H9 (cell line): Measurements from ENCODE around the gene INSC. TPM values are rescaled to one million over a fixed set of nuclear protein-coding genes. Genes with fewer than 3 reads are reported as not detected.

Experiments
- DNase-seq: peaks from one replicate; pipeline ENCODE4 v3.0.0-alpha.2; 2017
- H2AFZ ChIP-seq: one replicate; pipeline ENCODE4 v1.6.1; 2013; ENCODE audit warnings: mild to moderate bottlenecking, low read length, control low read depth, moderate library complexity
- H2AK5ac ChIP-seq: 2 replicates; pipeline ENCODE4 v1.6.1; 2013; ENCODE audit warnings: low read length, control low read depth, mixed read lengths; ENCODE audit not compliant: insufficient read length
- H2BK120ac ChIP-seq: one replicate; pipeline ENCODE4 v1.6.1; 2013; ENCODE audit warnings: low read depth, mild to moderate bottlenecking, low read length, control low read depth, inconsistent platforms; ENCODE audit not compliant: poor library complexity, severe bottlenecking
- H2BK12ac ChIP-seq: 2 replicates; pipeline ENCODE4 v1.6.1; 2013; ENCODE audit warnings: low read length, control low read depth, mixed read lengths, low read depth; ENCODE audit not compliant: insufficient read length
- H2BK15ac ChIP-seq: 2 replicates; pipeline ENCODE4 v1.6.1; 2013; ENCODE audit warnings: low read depth, low read length, control low read depth
- H2BK20ac ChIP-seq: one replicate; pipeline ENCODE4 v1.6.1; 2013; ENCODE audit warnings: low read depth, mild to moderate bottlenecking, low read length, control low read depth, inconsistent platforms; ENCODE audit not compliant: poor library complexity, severe bottlenecking
- H2BK5ac ChIP-seq: 2 replicates; pipeline ENCODE4 v1.6.1; 2013; ENCODE audit warnings: low read length, control low read depth, mixed read lengths; ENCODE audit not compliant: insufficient read length
- H3K14ac ChIP-seq: 2 replicates; pipeline ENCODE4 v1.6.1; 2013; ENCODE audit warnings: low read length, control low read depth; ENCODE audit not compliant: insufficient read depth
- H3K18ac ChIP-seq: 2 replicates; pipeline ENCODE4 v1.6.1; 2013; ENCODE audit warnings: low read depth, mild to moderate bottlenecking, mixed read lengths, low read length, control low read depth; ENCODE audit not compliant: insufficient read length
- H3K23ac ChIP-seq: 2 replicates; pipeline ENCODE4 v1.6.1; 2013; ENCODE audit warnings: low read length, control low read depth, mixed read lengths, low read depth; ENCODE audit not compliant: insufficient read length
- H3K23me2 ChIP-seq: 2 replicates; pipeline ENCODE4 v1.6.1; 2013; ENCODE audit warnings: low read depth, mild to moderate bottlenecking, mixed read lengths, low read length, control low read depth; ENCODE audit not compliant: insufficient read length, poor library complexity, severe bottlenecking
- H3K27ac ChIP-seq: 2 replicates; pipeline ENCODE4 v1.5.1; 2013; ENCODE audit warnings: low read length, control low read depth, mixed read lengths, low read depth; ENCODE audit not compliant: insufficient read length
- H3K27me3 ChIP-seq: 2 replicates; pipeline ENCODE4 v1.6.1; 2013; ENCODE audit warnings: low read length, control low read depth, inconsistent platforms; ENCODE audit not compliant: insufficient read depth
- H3K4ac ChIP-seq: 2 replicates; pipeline ENCODE4 v1.6.1; 2013; ENCODE audit warnings: low read depth, mild to moderate bottlenecking, control low read depth, inconsistent platforms, low read length, moderate library complexity
- H3K4me1 ChIP-seq: 2 replicates; pipeline ENCODE4 v1.6.1; 2013; ENCODE audit warnings: low read length, control low read depth, inconsistent platforms; ENCODE audit not compliant: insufficient read depth
- H3K4me2 ChIP-seq: 2 replicates; pipeline ENCODE4 v1.6.1; 2013; ENCODE audit warnings: low read length, control low read depth, mixed read lengths; ENCODE audit not compliant: insufficient read length, insufficient read depth
- H3K56ac ChIP-seq: 2 replicates; pipeline ENCODE4 v1.6.1; 2013; ENCODE audit warnings: low read depth, mild to moderate bottlenecking, mixed read lengths, low read length, control low read depth; ENCODE audit not compliant: insufficient read length
- H3K79me1 ChIP-seq: 2 replicates; pipeline ENCODE4 v1.6.1; 2013; ENCODE audit warnings: low read depth, mild to moderate bottlenecking, moderate library complexity, low read length, control low read depth, inconsistent platforms; ENCODE audit not compliant: insufficient read depth, poor library complexity, severe bottlenecking
- H3K79me2 ChIP-seq: 2 replicates; pipeline ENCODE4 v1.6.1; 2013; ENCODE audit warnings: low read length, control low read depth, inconsistent platforms; ENCODE audit not compliant: insufficient read depth
- H3K9ac ChIP-seq: 2 replicates; pipeline ENCODE4 v1.6.1; 2013; ENCODE audit warnings: low read length, control low read depth, mixed read lengths; ENCODE audit not compliant: insufficient read length; ENCODE audit errors: extremely low read depth
- H3K9me3 ChIP-seq: one replicate; pipeline ENCODE4 v1.6.1; 2013; ENCODE audit warnings: low read depth, low read length, inconsistent platforms; ENCODE audit not compliant: control insufficient read depth
- H3T11ph ChIP-seq: one replicate; pipeline ENCODE4 v1.6.1; 2013; ENCODE audit warnings: mild to moderate bottlenecking, low read length, control low read depth, inconsistent platforms
- H4K20me1 ChIP-seq: one replicate; pipeline ENCODE4 v1.6.1; 2013; ENCODE audit not compliant: control insufficient read depth, insufficient read length, insufficient read depth
- H4K5ac ChIP-seq: 2 replicates; pipeline ENCODE4 v1.6.1; 2013; ENCODE audit warnings: low read depth, mild to moderate bottlenecking, mixed read lengths, low read length, control low read depth; ENCODE audit not compliant: insufficient read length
- H4K8ac ChIP-seq: replicated peaks from 2 replicates; pipeline ENCODE4 v1.6.1; 2013; ENCODE audit warnings: low read length, control low read depth, mixed read lengths, low read depth; ENCODE audit not compliant: insufficient read length
- H4K91ac ChIP-seq: 2 replicates; pipeline ENCODE4 v1.6.1; 2013; ENCODE audit warnings: low read depth, mild to moderate bottlenecking, moderate library complexity, mixed read lengths, low read length, control low read depth; ENCODE audit not compliant: insufficient read length
- H3K27ac Mint-ChIP-seq, 3 experiments: 2 replicates in 2 of 3; 3 replicates in 1 of 3; pipeline ENCODE4 v1.8.0; 2020 to 2021; ENCODE audit warnings: mixed read lengths in 3 of 3, mild to moderate bottlenecking in 1 of 3, moderate library complexity in 1 of 3
- H3K27me3 Mint-ChIP-seq: 2 replicates; pipeline ENCODE4 v1.8.0; 2021; ENCODE audit warnings: low read depth, mild to moderate bottlenecking, moderate library complexity, mixed read lengths
- H3K36me3 Mint-ChIP-seq, 3 experiments: 2 replicates in 2 of 3; 3 replicates in 1 of 3; pipeline ENCODE4 v1.8.0; 2020 to 2021; ENCODE audit warnings: low read depth in 3 of 3, mixed read lengths in 3 of 3; ENCODE audit not compliant: insufficient read depth in 1 of 3
- H3K4me1 Mint-ChIP-seq, 2 experiments: 2 replicates each; pipeline ENCODE4 v1.8.0; 2020; ENCODE audit warnings: mixed read lengths in 2 of 2
- H3K4me3 Mint-ChIP-seq, 2 experiments: 2 replicates in 1 of 2; 3 replicates in 1 of 2; pipeline ENCODE4 v1.8.0; 2020 to 2021; ENCODE audit warnings: mild to moderate bottlenecking in 2 of 2, mixed read lengths in 2 of 2, moderate library complexity in 1 of 2
- H3K9me3 Mint-ChIP-seq, 2 experiments: 2 replicates in 1 of 2; 3 replicates in 1 of 2; pipeline ENCODE4 v1.8.0; 2020; ENCODE audit warnings: mild to moderate bottlenecking in 2 of 2, mixed read lengths in 2 of 2, moderate library complexity in 1 of 2
- WGBS: extraction: QIAGEN DNeasy Blood & Tissue Kit; methylation state at CpG from one replicate; pipeline ENCODE4 v1.1.7; 2013; ENCODE audit warnings: missing lambda C conversion rate, low lambda C conversion rate, mixed read lengths; ENCODE audit not compliant: insufficient read length; ENCODE audit errors: extremely low coverage; 5-methylcytosine and 5-hydroxymethylcytosine counted together
- total RNA-seq: library from RNA; stranded (reverse); gene quantifications from 2 replicates; pipeline ENCODE4 v1.2.1, GENCODE V29; 2021
- TF ChIP-seq, protein P1 (sequence below): fragments of 200-600 bp; sonication (generic); conservative IDR thresholded peaks from 3 replicates; pipeline ENCODE4 v1.8.0; 2021; ENCODE audit warnings: antibody characterized with exemption, mild to moderate bottlenecking

The INSC gene
- total RNA-seq, 1 experiment from 2014 or later, result not detected

DNA sequence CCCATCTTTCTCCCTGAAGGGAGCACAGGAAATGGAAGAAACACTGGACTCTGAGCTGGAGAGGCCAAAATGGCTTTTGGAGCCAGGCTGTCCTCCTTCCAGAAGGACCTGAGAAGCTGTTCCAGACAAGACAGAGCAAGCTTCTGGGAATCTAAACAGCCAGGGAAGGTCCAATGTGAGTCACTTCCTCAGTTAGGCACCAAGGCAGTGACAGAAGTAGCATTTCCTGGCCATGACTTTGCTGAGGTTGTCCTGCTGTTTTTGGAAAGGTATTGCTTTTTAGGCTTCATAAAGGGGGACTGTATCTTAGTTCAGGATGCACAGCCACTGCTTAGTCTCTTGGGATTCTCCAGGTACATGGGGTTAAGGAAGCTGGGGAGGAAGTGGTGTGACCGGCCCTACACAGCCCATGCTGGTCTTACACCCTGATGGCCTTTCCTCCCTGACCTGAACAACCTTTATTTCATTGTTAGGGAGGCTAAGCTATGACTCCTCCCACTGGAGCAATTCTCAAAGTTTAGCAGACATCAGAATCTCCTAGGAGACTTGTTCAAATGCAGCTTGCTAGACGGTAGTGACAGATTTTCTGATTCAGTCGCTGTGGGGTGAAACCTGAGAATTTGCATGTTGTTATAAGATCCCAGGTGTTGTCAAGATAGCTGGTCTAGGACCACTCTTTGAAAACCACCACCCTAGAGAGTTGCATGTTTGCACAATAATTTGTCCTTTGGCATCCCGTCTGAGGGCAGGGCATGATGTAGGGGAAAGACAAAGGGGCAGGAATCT lies 6.8 kb upstream of the INSC start:
- no peaks in the 10 kb centered on the region for H3K79me2 ChIP-seq
- no peak overlapping the region for H3K14ac ChIP-seq
- no peak overlapping the region for H4K91ac ChIP-seq
- H4K20me1 ChIP-seq, result no peaks in the 10 kb centered on the region
- no peak overlapping the region for H2BK20ac ChIP-seq
- no peak overlapping the region for H4K8ac ChIP-seq
- H3K23ac ChIP-seq, result no peak overlapping the region
- Mint-ChIP-seq H3K27ac (no peak overlapping the region; a peak in 1 of 7 replicates), H3K9me3 (peaks cover 5 to 11% of the 10 kb centered on the region in 2 experiments; a peak in 4 of 5 replicates), H3K4me1 (peaks cover 9 to 11% of the 10 kb centered on the region in 2 experiments), H3K4me3 (no peak overlapping the region), H3K27me3 (peaks cover 15% of the 10 kb centered on the region), H3K36me3 (no peaks in the 10 kb centered on the region)
- no peak for DNase-seq
- WGBS, result no CpG with 5 or more reads among the region's 4 CpGs
- H2AFZ ChIP-seq, result no peak overlapping the region
- no peak overlapping the region for H3T11ph ChIP-seq
- H2BK12ac ChIP-seq, result no peak overlapping the region
- H2BK120ac ChIP-seq, result no peak overlapping the region
- H2AK5ac ChIP-seq, result no peak overlapping the region
- no peaks in the 10 kb centered on the region for H3K27me3 ChIP-seq
- H3K56ac ChIP-seq, result no peak overlapping the region
- no peak overlapping the region for H3K4ac ChIP-seq
- H3K9ac ChIP-seq, result no peak overlapping the region
- TF ChIP-seq, protein P1, sequence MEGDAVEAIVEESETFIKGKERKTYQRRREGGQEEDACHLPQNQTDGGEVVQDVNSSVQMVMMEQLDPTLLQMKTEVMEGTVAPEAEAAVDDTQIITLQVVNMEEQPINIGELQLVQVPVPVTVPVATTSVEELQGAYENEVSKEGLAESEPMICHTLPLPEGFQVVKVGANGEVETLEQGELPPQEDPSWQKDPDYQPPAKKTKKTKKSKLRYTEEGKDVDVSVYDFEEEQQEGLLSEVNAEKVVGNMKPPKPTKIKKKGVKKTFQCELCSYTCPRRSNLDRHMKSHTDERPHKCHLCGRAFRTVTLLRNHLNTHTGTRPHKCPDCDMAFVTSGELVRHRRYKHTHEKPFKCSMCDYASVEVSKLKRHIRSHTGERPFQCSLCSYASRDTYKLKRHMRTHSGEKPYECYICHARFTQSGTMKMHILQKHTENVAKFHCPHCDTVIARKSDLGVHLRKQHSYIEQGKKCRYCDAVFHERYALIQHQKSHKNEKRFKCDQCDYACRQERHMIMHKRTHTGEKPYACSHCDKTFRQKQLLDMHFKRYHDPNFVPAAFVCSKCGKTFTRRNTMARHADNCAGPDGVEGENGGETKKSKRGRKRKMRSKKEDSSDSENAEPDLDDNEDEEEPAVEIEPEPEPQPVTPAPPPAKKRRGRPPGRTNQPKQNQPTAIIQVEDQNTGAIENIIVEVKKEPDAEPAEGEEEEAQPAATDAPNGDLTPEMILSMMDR, result no peak
- no peaks in the 10 kb centered on the region for H3K79me1 ChIP-seq
- H4K5ac ChIP-seq, result no peak overlapping the region
- no peak overlapping the region for H3K4me2 ChIP-seq
- no peaks in the 10 kb centered on the region for H3K23me2 ChIP-seq
- H3K9me3 ChIP-seq, result no peaks in the 10 kb centered on the region
- H3K4me1 ChIP-seq, result no peaks in the 10 kb centered on the region
- H3K18ac ChIP-seq, result no peak overlapping the region
- no peak overlapping the region for H3K27ac ChIP-seq
- no peak overlapping the region for H2BK5ac ChIP-seq
- H2BK15ac ChIP-seq, result no peak overlapping the region
